ENCODE data around the gene LYRM4.
"Not testable (repeated sequence)": the region's sequence is repeated elsewhere in the genome, so short reads cannot be mapped to it uniquely, and the experiment has no call there.

The LYRM4 gene

DNA sequence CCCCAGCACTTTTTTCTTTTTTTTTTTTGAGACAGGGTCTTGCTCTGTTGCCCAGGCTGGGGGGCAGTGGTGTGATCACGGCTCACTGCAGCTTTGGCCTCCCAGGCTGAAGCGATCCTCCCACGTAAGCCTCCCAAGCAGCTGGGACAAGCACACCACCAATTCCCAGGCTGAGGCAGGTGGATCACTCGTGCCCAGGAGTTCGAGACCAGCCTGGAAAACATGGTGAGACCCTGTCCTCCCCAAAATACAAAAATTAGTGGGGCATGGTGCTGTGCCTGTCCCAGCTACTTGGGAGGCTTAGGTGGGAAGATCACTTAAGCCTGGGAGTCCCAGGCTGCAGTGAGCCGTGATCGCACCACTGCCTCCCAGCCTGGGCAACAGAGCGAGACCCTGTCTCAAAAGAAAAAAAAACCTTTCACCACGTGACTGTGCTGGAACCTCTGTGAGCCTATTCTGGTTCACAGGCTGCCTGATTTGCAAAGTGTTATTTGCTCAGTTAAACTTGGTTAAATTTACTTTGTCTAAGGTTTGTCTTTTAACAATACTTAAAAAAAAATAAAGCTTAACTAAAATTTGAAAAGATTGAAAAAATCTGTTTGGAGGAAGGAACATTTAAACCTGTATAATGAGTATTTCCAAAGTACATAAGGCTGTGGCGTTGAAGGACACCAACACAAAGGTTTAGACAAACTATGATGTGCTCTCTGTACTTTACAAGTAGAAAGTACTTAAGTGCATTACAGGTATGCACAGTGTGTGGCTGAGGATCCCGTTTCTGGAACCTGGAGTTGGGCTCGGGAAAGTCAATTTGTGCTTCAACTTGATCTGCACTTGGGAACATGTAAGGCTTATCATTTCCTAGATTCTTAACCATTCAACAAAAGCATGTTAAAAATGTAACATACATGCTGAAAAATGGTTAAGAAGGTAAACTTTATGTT is 120.7 kb downstream of the LYRM4 start:
- no peak for DNase-seq

DNA sequence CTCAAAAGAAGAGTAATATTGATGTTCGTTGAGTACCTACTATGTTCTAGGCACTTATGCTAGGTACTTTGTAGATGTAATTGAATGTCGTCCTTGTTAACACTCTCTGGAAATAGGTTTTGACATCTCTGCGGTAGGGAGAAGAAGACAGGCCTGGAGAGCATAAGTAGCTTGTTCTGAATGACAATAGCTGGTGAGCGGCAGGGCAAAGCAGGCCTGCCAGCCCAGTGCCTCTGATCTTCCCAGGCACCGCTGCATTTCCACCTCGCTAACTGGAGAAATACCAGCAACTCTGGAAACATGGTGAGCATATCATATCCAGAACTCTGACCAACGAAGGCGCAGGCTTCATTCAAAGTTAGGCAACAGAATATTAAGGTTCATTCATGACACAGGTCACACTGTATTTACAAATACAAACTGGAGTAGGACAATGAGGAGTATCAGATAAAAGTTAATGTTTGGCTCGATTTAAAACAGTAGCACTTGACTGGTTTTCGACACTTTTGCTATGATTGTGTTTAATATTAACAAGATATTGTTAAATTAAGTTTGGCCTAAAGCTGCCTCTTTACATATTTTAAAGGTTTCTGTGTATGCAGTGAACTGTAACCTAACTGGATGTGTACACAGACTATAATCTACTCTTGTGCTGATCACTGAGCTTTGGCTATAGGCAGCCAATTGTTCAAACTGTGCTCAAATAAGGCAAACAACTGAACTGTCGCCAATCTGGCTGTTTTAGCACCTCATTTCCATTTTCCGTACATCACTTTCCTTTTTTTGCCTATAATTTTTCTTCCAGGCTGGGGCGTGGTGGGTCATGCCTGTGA is 121.5 kb downstream of the LYRM4 start:
- no peak for DNase-seq

DNA sequence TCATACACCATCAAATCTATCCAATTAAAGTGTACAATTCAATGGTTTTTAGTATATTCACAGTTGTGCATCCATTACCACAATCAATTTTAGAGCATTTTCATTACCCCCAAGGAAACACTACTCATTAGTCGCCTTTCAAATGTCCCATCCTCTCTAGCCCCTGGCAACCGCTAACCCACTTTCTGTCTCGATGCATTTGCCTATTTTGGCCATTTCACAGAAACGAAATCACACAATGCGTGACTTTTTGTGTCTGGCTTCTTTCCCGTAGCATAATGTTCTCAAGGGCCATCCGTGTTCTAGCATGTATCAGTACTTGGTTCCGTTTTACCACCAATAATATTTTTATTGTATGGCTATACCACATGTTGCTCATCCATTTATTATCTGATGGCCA is 123.9 kb downstream of the LYRM4 start:
- no peak for DNase-seq

DNA sequence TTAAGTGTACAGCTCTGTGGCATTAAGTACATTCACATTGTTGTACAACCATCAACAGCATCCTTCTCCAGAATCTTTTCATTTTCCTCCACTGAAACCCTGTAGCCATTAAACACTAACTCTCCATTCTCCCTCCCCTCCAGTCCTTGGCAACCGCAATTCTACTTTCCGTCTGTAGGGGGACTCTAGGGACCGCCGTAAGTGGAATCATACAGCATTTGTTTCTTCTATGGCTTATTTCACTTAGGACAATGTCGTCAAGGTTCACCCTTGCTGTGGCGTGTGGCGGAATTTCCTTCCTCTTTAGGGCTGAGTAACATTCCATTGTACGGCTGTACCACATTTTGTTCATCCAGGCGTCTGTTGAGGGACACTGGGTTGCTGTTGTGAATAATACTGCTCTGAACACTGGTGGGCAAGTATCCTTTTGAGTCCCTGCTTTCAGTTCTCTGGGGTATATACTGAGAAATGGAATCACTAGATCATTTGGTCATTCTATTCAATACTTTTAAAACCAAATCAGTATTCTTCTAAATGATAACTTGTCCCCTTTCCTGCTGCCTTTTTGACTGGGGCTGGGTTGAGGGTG is 124.9 kb downstream of the LYRM4 start:
- DNase-seq, result no peak

DNA sequence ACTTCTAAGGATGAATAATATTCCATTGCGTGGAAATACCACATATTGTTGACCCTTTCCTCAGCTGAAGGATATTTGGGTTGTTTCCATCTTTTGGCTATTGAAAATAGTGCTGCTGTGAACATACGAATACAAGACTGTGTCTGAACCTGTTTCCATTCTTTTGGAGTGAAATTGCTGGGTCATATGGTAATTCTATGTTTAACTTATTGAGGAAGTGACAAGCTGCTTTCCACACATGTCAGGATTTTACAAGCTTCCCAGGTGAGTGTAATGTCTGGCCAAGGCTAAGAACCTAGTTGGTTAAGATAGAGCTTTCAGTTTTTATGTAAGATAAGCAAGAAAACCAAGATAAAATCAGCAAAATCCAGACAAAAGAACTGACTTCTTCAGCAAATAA is 126.8 kb downstream of the LYRM4 start:
- DNase-seq, result no peak

- no peak for DNase-seq
These were observed 128.0 kb downstream of the LYRM4 start for GRCh38 chr6:5132731-5133130.

DNA sequence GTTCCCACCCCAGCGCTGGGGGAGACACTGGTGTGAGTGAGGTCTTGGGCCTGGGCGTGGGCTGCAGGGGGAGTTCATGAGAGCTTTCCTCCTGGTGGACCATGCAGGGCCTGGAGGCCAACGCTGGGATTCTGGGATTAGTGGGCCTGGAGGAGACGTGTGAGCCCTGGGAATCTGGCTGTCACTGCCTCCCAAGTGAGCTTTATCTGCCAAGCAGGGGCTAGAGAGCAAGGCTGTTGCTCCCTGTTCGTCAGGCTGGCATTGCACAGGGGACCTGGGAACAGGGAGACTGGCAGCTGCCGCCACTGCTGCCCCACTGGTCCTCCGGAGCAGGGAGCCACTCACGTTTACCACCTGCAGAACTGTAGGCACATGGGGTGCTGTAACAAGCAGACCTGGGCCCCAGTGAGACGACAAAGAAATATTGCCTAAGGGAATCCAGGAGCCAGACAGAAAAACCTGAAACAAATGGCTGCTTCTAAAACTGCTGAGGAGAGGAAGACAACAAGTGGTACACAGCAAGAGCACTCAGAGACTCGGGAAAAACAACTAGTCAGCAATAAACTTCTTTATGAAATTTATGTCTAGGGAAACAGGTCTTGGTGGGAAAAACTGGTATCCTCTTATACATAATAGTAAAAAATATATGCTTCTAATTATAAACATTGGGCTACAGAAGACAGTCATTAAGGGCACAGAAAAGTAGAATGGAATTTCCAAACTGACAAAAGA is 130.4 kb downstream of the LYRM4 start:
- no peak for DNase-seq

GRCh38 chr6:5128351-5128750 is 132.4 kb downstream of the LYRM4 start:
- DNase-seq, result no peak

DNA sequence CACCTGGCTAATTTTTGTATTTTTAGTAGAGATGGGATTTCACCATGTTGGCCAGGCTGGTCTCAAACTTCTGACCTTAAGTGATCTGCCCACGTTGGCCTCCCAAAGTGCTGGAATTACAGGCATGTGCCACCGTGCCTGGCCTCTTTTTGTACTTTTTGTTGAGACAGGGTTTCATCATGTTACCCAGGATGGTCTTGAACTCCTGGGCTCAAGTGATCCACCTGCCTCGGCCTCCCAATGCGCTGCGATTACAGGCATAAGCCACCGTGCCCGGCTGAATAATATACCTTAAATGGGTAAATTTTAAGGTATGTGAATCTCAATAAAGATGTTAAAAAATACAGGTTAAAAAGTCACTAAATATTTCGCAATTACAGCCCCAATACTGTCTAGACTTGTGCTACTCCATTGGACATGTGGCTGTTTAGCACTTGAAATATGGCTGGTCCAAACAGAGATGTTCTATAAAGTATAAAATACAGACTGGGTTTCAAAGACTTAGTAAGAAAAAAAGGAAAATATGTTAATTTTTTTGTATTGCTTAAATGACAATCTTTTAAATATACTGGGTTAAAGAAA is 133.6 kb downstream of the LYRM4 start:
- DNase-seq, result no peak

DNA sequence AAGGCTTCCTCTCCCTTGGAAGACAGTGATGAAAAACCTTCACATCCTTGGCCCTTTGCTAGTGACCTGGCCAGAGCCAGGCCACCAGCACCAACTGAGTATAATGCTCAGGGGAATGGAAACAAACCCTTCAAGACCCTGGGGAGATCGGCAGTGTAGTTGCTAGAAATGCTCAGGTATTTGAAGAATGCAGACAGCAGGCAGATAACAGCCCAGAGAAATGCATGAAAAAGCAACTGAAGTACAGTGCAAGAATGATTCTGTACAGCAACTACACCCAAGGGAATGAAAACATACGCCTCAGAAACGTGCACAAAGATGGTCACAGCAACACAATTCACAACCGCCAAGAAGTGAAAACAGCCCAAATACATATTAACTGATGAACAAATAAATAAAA is 134.5 kb downstream of the LYRM4 start:
- no peak for DNase-seq

- DNase-seq, result no peak
These were observed 135.4 kb downstream of the LYRM4 start for GRCh38 chr6:5125152-5126006.

- DNase-seq, result no peak
These were observed 136.2 kb downstream of the LYRM4 start for GRCh38 chr6:5124526-5124925.

GRCh38 chr6:5123296-5124143 is 137.2 kb downstream of the LYRM4 start:
- no peak for DNase-seq

- DNase-seq, result no peak
These were observed 138.1 kb downstream of the LYRM4 start for GRCh38 chr6:5122504-5123112.

DNA sequence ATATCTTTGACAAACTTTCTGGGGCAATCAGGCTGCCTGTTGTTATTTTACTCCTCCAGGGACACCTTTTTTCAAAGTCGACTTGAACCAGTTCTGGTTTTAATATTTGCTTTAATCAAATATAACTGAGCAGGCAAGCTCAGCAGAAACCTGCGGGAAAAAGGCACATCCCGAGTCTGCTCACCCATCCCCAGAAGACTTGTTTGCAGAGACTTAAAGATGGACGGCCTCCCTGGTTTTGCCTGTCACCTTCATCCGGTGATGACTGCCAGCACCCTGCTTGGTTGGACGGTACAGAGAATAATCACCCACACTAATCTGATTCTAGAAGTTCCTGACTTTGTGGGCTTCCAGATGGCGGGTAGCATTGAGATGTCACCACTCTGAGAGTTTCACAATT is 138.8 kb downstream of the LYRM4 start:
- no peak for DNase-seq

GRCh38 chr6:5121479-5121878 is 139.3 kb downstream of the LYRM4 start:
- DNase-seq, result no peak

GRCh38 chr6:5120543-5120942 is 140.2 kb downstream of the LYRM4 start:
- not testable (repeated sequence) for DNase-seq

- no peak for DNase-seq
These were observed 140.7 kb downstream of the LYRM4 start for GRCh38 chr6:5120011-5120410.

- DNase-seq, result no peak
These were observed 141.4 kb downstream of the LYRM4 start for GRCh38 chr6:5119090-5119951.
